Endothelial cell of umbilical vein (primary cell): ENCODE results near the gene RGS7.

ENCODE experiments used
- FOS ChIP-seq: IDR thresholded peaks from 2 replicates; pipeline ENCODE4 v1.6.1; 2011; ENCODE audit warnings: mild to moderate bottlenecking, low read length, moderate library complexity, borderline replicate concordance; ENCODE audit not compliant: insufficient read depth
- GATA2 ChIP-seq: IDR thresholded peaks from 2 replicates; pipeline ENCODE4 v1.7.0; 2011; ENCODE audit warnings: low read depth, mild to moderate bottlenecking, moderate library complexity, mixed read lengths, low read length; ENCODE audit not compliant: insufficient read length, insufficient read depth
- MYC ChIP-seq: IDR thresholded peaks from one replicate; pipeline ENCODE4 v1.6.1; 2011; ENCODE audit warnings: mild to moderate bottlenecking, low read depth, low read length
- POLR2A ChIP-seq: IDR thresholded peaks from 2 replicates; pipeline ENCODE4 v1.6.1; 2012; ENCODE audit warnings: low read depth, mild to moderate bottlenecking, control low read depth, low read length
- POLR2AphosphoS5 ChIP-seq: IDR thresholded peaks from 2 replicates; pipeline ENCODE4 v1.6.1; 2012; ENCODE audit warnings: low read depth, mild to moderate bottlenecking, control low read depth, low read length, moderate library complexity; ENCODE audit not compliant: insufficient read depth
- TF ChIP-seq, protein P1 (sequence below): IDR thresholded peaks from 2 replicates; pipeline ENCODE4 v1.6.1; 2011; ENCODE audit not compliant: insufficient read depth, insufficient read length
- TF ChIP-seq, protein P2 (sequence below), 2 donors: IDR thresholded peaks; 1 replicate in 1 of 2; 2 replicates in 1 of 2; pipeline ENCODE4 v1.5.1; 2011; ENCODE audit warnings: low read length in 2 of 2, mild to moderate bottlenecking in 2 of 2, moderate library complexity in 2 of 2, control low read depth in 1 of 2, inconsistent platforms in 1 of 2, low read depth in 1 of 2; ENCODE audit not compliant: insufficient read depth in 1 of 2; ENCODE audit errors: extremely low read depth in 1 of 2

DNA sequence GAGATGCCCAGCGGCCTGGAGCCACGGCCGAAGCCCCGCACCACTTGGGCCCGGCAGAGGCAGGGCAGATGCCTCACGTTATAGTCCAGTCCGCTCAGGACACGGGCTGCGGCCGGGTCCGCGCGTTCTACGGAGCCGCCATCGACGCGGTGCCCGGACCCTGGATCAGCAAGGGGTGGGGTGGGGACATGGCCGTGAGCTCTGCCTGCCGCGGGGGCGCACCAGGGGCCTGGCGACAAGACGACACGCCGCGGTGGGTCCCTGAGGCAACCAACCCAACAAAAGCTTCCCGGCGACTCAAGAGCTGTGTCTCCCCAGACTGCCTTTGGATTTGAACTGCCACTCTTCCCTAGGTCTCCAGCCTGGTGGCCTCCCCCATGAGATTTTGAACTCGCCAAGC lies 533.6 kb downstream of the RGS7 start:
- TF ChIP-seq, protein P1, sequence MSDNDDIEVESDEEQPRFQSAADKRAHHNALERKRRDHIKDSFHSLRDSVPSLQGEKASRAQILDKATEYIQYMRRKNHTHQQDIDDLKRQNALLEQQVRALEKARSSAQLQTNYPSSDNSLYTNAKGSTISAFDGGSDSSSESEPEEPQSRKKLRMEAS, result no peak
- TF ChIP-seq POLR2AphosphoS5 (no peak), POLR2A (no peak), FOS (no peak), GATA2 (no peak), MYC (no peak)
- TF ChIP-seq, protein P2, sequence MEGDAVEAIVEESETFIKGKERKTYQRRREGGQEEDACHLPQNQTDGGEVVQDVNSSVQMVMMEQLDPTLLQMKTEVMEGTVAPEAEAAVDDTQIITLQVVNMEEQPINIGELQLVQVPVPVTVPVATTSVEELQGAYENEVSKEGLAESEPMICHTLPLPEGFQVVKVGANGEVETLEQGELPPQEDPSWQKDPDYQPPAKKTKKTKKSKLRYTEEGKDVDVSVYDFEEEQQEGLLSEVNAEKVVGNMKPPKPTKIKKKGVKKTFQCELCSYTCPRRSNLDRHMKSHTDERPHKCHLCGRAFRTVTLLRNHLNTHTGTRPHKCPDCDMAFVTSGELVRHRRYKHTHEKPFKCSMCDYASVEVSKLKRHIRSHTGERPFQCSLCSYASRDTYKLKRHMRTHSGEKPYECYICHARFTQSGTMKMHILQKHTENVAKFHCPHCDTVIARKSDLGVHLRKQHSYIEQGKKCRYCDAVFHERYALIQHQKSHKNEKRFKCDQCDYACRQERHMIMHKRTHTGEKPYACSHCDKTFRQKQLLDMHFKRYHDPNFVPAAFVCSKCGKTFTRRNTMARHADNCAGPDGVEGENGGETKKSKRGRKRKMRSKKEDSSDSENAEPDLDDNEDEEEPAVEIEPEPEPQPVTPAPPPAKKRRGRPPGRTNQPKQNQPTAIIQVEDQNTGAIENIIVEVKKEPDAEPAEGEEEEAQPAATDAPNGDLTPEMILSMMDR (IDR thresholded peaks at IDR 0.05; ENCODE audit: extremely low read depth in 1 of 2, insufficient read depth in 1 of 2, low read depth in 1 of 2, low read length in 2 of 2), result no peak
